Esophagus muscularis mucosa (tissue), 3 donors: ENCODE measurements around the gene ECHDC1.

Experiments
- POLR2A ChIP-seq: fragments of 450-650 bp; IDR thresholded peaks from one replicate; pipeline ENCODE4 v1.6.1; 2017; ENCODE audit warnings: antibody characterized with exemption, moderate library complexity, mild to moderate bottlenecking, low read depth
- POLR2AphosphoS5 ChIP-seq, 2 donors: sonication (generic); formaldehyde crosslinking; IDR thresholded peaks; one replicate each; pipeline ENCODE4 v1.6.1; 2017; ENCODE audit warnings: antibody characterized with exemption in 2 of 2
- TF ChIP-seq, protein P1 (sequence below), 3 experiments: fragments of 200-600 bp in 2 of 3; fragments of 450-650 bp in 1 of 3; sonication (generic) in 2 of 3; IDR thresholded peaks; one replicate each; pipeline ENCODE4 v1.5.1; 2017 to 2019; ENCODE audit warnings: antibody characterized with exemption in 3 of 3, mild to moderate bottlenecking in 2 of 3, moderate library complexity in 1 of 3

DNA sequence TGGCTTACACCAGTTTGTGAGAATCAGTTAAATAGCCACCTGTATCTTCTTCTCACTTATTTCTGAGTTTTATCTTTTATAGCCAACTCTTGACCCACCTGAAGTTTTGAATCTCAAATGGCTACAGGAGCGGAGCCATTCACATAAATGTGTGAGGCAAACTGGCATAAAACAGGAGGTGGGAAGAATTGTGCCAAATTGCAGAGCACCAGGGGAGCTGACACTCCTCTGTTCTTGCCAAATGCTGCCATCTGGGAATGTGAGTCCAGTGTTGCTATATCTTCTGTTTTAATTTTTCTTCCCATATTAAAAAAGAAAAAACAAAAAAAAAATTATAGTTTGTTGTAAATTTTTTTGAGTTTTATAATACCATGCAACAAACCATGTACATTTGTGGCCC, 93.8 kb downstream of the ECHDC1 start:
- TF ChIP-seq POLR2A: no peak
- TF ChIP-seq, protein P1, sequence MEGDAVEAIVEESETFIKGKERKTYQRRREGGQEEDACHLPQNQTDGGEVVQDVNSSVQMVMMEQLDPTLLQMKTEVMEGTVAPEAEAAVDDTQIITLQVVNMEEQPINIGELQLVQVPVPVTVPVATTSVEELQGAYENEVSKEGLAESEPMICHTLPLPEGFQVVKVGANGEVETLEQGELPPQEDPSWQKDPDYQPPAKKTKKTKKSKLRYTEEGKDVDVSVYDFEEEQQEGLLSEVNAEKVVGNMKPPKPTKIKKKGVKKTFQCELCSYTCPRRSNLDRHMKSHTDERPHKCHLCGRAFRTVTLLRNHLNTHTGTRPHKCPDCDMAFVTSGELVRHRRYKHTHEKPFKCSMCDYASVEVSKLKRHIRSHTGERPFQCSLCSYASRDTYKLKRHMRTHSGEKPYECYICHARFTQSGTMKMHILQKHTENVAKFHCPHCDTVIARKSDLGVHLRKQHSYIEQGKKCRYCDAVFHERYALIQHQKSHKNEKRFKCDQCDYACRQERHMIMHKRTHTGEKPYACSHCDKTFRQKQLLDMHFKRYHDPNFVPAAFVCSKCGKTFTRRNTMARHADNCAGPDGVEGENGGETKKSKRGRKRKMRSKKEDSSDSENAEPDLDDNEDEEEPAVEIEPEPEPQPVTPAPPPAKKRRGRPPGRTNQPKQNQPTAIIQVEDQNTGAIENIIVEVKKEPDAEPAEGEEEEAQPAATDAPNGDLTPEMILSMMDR (IDR thresholded peaks at IDR 0.05): no peak
- TF ChIP-seq POLR2AphosphoS5 (IDR thresholded peaks at IDR 0.05): no peak
